ENCODE data around the gene FAM180A.

FAM180A gene

DNA sequence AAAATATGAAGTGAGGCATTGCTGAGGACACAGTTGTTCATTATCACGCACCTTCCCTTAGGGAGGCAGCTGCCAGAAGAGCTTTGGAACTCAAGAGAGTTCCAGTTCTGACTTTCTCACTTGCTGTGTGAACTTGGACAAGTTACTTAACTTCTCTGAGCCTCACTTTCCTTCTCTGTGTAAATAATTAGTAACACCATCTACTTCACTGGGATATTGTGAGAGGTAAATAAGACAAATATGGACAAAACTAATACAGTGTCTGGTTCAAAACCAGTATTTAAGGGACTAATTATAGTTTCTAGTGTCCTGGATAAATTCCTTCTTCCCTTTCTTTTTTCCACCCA, 14.3 kb downstream of the FAM180A start:
- DNase-seq (ENCODE audit: low read depth): no peak
- no peak for TF ChIP-seq CTCF (IDR thresholded peaks at IDR 0.05; ENCODE audit: control insufficient read depth, extremely low read depth, insufficient read depth)
- H3K4me3 ChIP-seq (ENCODE audit: low read depth, low read length): no peak overlapping the region

- no peak overlapping the region for H3K4me3 ChIP-seq (ENCODE audit: low read depth, low read length)
- no peak for DNase-seq (ENCODE audit: low read depth)
- no peak for TF ChIP-seq CTCF (IDR thresholded peaks at IDR 0.05; ENCODE audit: control insufficient read depth, extremely low read depth, insufficient read depth)
These were observed 14.8 kb downstream of the FAM180A start for GRCh38 chr7:135733603-135734342.

- no peak overlapping the region for H3K4me3 ChIP-seq (ENCODE audit: low read depth, low read length)
- TF ChIP-seq CTCF (IDR thresholded peaks at IDR 0.05; ENCODE audit: control insufficient read depth, extremely low read depth, insufficient read depth): no peak
- DNase-seq (ENCODE audit: low read depth): no peak
These were observed 17.5 kb downstream of the FAM180A start for GRCh38 chr7:135731131-135731530.

DNA sequence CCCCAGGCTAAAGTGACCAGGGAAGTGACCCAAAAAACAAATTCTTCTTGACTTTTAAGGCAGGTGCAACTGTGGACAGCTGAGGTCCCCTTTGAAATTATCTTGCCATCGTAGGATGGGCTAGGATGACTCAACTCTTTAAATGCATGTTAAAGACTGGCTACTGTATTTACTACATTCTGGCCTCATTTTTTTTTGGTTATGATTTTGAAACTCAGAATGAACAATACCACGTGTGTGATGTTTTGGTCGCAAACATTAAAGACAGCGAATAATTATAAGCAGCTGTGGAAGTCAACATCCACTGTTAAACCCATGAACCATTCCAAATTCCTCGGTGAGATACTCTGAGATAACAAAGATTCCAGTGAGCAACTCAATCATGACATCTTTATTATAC, 19.4 kb downstream of the FAM180A start:
- DNase-seq (ENCODE audit: low read depth): no peak
- H3K4me3 ChIP-seq (ENCODE audit: low read depth, low read length): no peak overlapping the region
- no peak for TF ChIP-seq CTCF (IDR thresholded peaks at IDR 0.05; ENCODE audit: control insufficient read depth, extremely low read depth, insufficient read depth)

DNA sequence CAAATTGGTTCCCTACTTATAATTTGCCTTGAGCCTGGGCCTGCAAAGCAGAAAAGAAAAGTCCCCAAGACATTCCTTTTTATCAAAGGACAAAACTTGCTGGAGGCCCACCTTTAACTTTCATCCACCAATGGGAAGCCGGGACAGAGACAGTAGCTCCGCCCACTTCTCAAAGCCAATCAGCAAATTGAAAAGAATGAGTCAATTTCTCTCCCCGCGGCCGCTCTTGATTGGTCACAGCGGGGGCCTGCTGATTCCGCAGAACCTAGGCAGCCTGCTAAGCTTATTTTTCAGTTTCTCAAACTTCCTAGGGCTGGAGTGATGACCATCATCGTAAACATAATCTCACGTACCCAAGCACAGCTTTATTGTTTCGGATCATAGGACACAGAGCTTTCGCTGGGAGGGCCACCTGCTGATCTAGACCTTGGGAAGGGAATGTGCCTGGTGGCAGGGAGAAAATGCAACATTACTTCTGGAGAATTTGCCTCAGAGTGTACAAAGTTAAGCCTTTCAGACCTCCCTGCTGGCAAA, 20.4 kb downstream of the FAM180A start, which contains the start of gene SLC13A4:
SLC13A4 (minus strand) TSS at position 51 of the 534 bp plus-strand sequence. CDS start 690 bp downstream, outside the sequence.
- H3K4me3 ChIP-seq (ENCODE audit: low read depth, low read length): no peak within 1 kb of the TSS
- TF ChIP-seq CTCF (IDR thresholded peaks at IDR 0.05; ENCODE audit: control insufficient read depth, extremely low read depth, insufficient read depth): no peak
- DNase-seq (ENCODE audit: low read depth): no peak

DNA sequence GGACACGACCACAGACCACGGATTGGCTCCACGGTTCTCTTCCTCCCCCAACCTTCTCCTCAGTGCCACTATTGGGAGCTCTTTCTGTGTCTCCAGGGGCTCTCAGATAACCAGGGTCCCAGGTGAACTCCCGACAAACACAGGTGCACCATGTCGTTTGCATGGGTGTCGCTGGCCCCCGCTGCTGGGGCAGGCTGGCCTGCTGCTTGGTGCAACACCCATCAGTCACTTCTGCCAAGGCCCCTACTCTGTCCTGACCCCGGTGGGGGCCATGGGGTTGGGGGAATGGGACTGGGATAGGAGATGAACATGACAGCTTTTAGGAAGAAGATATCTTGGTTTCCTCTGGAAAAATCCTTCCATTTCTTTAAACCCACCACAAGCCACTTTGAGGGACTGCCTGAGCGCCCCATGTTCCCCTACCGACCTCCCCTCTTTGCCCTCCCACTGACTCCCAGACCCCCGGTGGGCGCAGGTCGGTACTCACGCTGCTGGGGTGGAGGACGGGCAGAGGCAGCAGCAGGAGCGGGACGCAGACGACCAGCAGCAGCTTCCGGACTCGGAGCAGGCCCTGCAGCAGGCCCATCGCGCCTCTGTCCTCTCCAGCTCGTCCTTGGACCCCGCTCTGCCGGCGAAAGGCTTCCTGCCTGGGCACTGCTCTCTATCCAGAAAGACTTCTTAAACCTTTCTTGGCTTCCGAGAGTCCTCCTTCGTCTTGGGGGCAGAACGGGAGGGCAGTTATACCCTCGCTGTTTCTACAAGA, 21.5 kb downstream of the FAM180A start:
- no peak overlapping the region for H3K4me3 ChIP-seq (ENCODE audit: low read depth, low read length)
- no peak for TF ChIP-seq CTCF (IDR thresholded peaks at IDR 0.05; ENCODE audit: control insufficient read depth, extremely low read depth, insufficient read depth)
- no peak for DNase-seq (ENCODE audit: low read depth)

Measured in LNCaP clone FGC (cell line).